ENCODE results near the gene SLIT3. TPM values are rescaled to one million over a fixed set of nuclear protein-coding genes. Genes with fewer than 3 reads are reported as not detected.

The SLIT3 gene
- total RNA-seq, 1 donor from 2014 or later: 7.4 TPM

- no peak for DNase-seq (ENCODE audit: extremely low read depth, low read depth, low spot score)
Observed at GRCh38 chr5:169299663-169300467, 1.1 kb downstream of the SLIT3 start.

- no peak for DNase-seq (ENCODE audit: extremely low read depth, low read depth, low spot score)
Observed at GRCh38 chr5:169299191-169299662, 1.7 kb downstream of the SLIT3 start.

GRCh38 chr5:169298193-169298592 is 2.7 kb downstream of the SLIT3 start:
- no peak for DNase-seq (ENCODE audit: extremely low read depth, low read depth, low spot score)

- no peak for DNase-seq (ENCODE audit: extremely low read depth, low read depth, low spot score)
Observed at GRCh38 chr5:169296419-169297143, 4.4 kb downstream of the SLIT3 start.

GRCh38 chr5:169295306-169295705 is 5.6 kb downstream of the SLIT3 start:
- DNase-seq (ENCODE audit: extremely low read depth, low read depth, low spot score): no peak

- no peak for DNase-seq (ENCODE audit: extremely low read depth, low read depth, low spot score)
Observed at GRCh38 chr5:169294621-169295020, 6.3 kb downstream of the SLIT3 start.

GRCh38 chr5:169291877-169292276 is 9.1 kb downstream of the SLIT3 start:
- no peak for DNase-seq (ENCODE audit: extremely low read depth, low read depth, low spot score)

GRCh38 chr5:169290895-169291294 is 10.0 kb downstream of the SLIT3 start:
- DNase-seq (ENCODE audit: extremely low read depth, low read depth, low spot score): no peak

GRCh38 chr5:169289520-169289919 is 11.4 kb downstream of the SLIT3 start:
- DNase-seq (ENCODE audit: extremely low read depth, low read depth, low spot score): no peak

GRCh38 chr5:169288066-169288930 is 12.6 kb downstream of the SLIT3 start:
- no peak for DNase-seq (ENCODE audit: extremely low read depth, low read depth, low spot score)

- DNase-seq (ENCODE audit: extremely low read depth, low read depth, low spot score): no peak
Observed at GRCh38 chr5:169287529-169287928, 13.4 kb downstream of the SLIT3 start.

GRCh38 chr5:169286572-169287300 is 14.2 kb downstream of the SLIT3 start:
- no peak for DNase-seq (ENCODE audit: extremely low read depth, low read depth, low spot score)

GRCh38 chr5:169283887-169284286 is 17.1 kb downstream of the SLIT3 start:
- no peak for DNase-seq (ENCODE audit: extremely low read depth, low read depth, low spot score)

GRCh38 chr5:169281625-169282024 is 19.3 kb downstream of the SLIT3 start:
- no peak for DNase-seq (ENCODE audit: extremely low read depth, low read depth, low spot score)

- no peak for DNase-seq (ENCODE audit: extremely low read depth, low read depth, low spot score)
Observed at GRCh38 chr5:169280696-169281095, 20.2 kb downstream of the SLIT3 start.

GRCh38 chr5:169280286-169280685 is 20.7 kb downstream of the SLIT3 start:
- no peak for DNase-seq (ENCODE audit: extremely low read depth, low read depth, low spot score)

- no peak for DNase-seq (ENCODE audit: extremely low read depth, low read depth, low spot score)
Observed at GRCh38 chr5:169279125-169279524, 21.8 kb downstream of the SLIT3 start.

- no peak for DNase-seq (ENCODE audit: extremely low read depth, low read depth, low spot score)
Observed at GRCh38 chr5:169273881-169274280, 27.1 kb downstream of the SLIT3 start.

GRCh38 chr5:169273451-169273850 is 27.5 kb downstream of the SLIT3 start:
- DNase-seq (ENCODE audit: extremely low read depth, low read depth, low spot score): no peak

- no peak for DNase-seq (ENCODE audit: extremely low read depth, low read depth, low spot score)
Observed at GRCh38 chr5:169272731-169273427, 28.1 kb downstream of the SLIT3 start.

Measured in glomerular endothelial cell (primary cell).